Measurements from ENCODE around the gene FBXL7. TPM values are rescaled to one million over a fixed set of nuclear protein-coding genes. Genes with fewer than 3 reads are reported as not detected.

The FBXL7 gene
- total RNA-seq, 5 donors from 2014 or later (not counting 1 experiment from before 2014, with no cell fraction given), result 0.06 to 0.07 TPM; not detected in 3

GRCh38 chr5:15483351-15484097, 16.5 kb upstream of the FBXL7 start:
- Histone ChIP-seq H3K4me3 (ENCODE audit: control insufficient read depth in 1 of 2, extremely low read depth in 1 of 2, low read length in 1 of 2) (no peak overlapping the region), H3K27me3 (replicated peaks in 1 of 2; ENCODE audit: control insufficient read depth in 2 of 2, extremely low read depth in 1 of 2, insufficient read depth in 2 of 2, low read length in 1 of 2) (no peaks in the 10 kb centered on the region), H3K4me1 (ENCODE audit: control insufficient read depth in 1 of 2, extremely low read depth in 1 of 2, insufficient read depth in 2 of 2, low read length in 2 of 2) (no peaks in the 10 kb centered on the region), H3K9me3 (no peaks in the 10 kb centered on the region), H3K27ac (ENCODE audit: low read length) (no peak overlapping the region), H3K36me3 (ENCODE audit: control insufficient read depth in 2 of 2, extremely low read depth in 1 of 2, insufficient read depth in 1 of 2, low read length in 1 of 2) (no peaks in the 10 kb centered on the region)
- CTCF ChIA-PET, result no interaction called here
- Mint-ChIP-seq H3K4me1 (no peaks in the 10 kb centered on the region), H3K9me3 (no peaks in the 10 kb centered on the region), H3K27ac (no peak overlapping the region), H3K4me3 (no peak overlapping the region), H3K36me3 (no peaks in the 10 kb centered on the region), H3K27me3 (no peaks in the 10 kb centered on the region)
- no peak for DNase-seq
- WGBS (ENCODE audit: insufficient coverage), result no CpG with 5 or more reads among the region's 4 CpGs
- no peak for ATAC-seq (replicated peaks in 1 of 4)
- POLR2A ChIA-PET, result no interaction called here

GRCh38 chr5:15487228-15487627, 12.8 kb upstream of the FBXL7 start:
- H3K36me3 ChIP-seq (ENCODE audit: control insufficient read depth in 2 of 2, extremely low read depth in 1 of 2, insufficient read depth in 1 of 2, low read length in 1 of 2), result no peaks in the 10 kb centered on the region
- Mint-ChIP-seq H3K9me3 (peaks cover 0 to 8% (median 0%) of the 10 kb centered on the region in 3 donors), H3K4me3 (no peak overlapping the region), H3K27ac (no peak overlapping the region), H3K36me3 (no peaks in the 10 kb centered on the region), H3K27me3 (no peaks in the 10 kb centered on the region), H3K4me1 (no peaks in the 10 kb centered on the region)
- no peak overlapping the region for H3K27ac ChIP-seq (ENCODE audit: low read length)
- H3K4me1 ChIP-seq (ENCODE audit: control insufficient read depth in 1 of 2, extremely low read depth in 1 of 2, insufficient read depth in 2 of 2, low read length in 2 of 2), result no peaks in the 10 kb centered on the region
- 49% methylated on average over 2 of the region's 2 CpGs for whole genome bisulfite sequencing (ENCODE audit: insufficient coverage)
- H3K27me3 ChIP-seq (replicated peaks in 1 of 2; ENCODE audit: control insufficient read depth in 2 of 2, extremely low read depth in 1 of 2, insufficient read depth in 2 of 2, low read length in 1 of 2), result no peaks in the 10 kb centered on the region
- DNase-seq (no peak), ATAC-seq (replicated peaks in 1 of 4) (no peak)
- H3K4me3 ChIP-seq (ENCODE audit: control insufficient read depth in 1 of 2, extremely low read depth in 1 of 2, low read length in 1 of 2), result no peak overlapping the region
- ChIA-PET CTCF (interaction anchor here in 1 of 2 donors (0.8 kb wide), 1 partner anchor 8 kb away, joined by 3 read pairs; no protein-coding TSS in a partner anchor), POLR2A (no interaction called here)
- H3K9me3 ChIP-seq, result no peaks in the 10 kb centered on the region

DNA sequence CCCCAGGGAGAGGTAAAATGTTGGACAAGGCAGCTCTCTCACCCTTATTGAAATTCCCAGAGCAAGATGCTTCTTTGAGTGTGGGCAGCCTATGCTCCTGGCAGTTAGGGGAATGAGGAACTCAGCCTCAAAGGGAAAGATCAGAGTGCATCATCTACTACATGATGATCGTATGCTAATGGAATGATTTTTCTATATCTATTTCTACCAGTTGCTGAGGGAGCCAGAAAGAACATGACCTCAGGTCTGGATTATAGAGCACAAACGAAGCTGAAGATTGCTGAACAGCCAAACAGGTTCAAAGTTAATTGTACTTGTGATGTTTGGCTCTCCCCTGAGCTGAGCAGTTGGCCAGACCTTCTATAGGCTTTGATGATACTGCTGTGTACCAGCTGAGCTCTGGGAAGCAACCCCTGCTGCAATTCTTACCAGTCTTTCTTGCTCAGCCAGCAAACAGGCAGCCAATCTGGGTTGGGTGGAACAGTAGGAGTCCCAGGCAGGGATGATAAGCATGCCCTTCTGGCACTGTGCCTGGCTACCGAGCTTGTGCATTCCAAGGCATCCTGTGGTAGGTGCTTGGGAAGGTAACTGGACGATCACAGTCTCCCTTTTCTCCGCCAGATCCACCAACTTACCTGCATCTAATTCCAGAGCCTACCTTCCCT, 10.3 kb upstream of the FBXL7 start:
- 25% methylated on average over 1 of the region's 5 CpGs for WGBS (ENCODE audit: insufficient coverage)
- no peak overlapping the region for H3K27ac ChIP-seq (ENCODE audit: low read length)
- H3K27ac Mint-ChIP-seq, result no peak overlapping the region
- no peaks in the 10 kb centered on the region for H3K4me1 Mint-ChIP-seq
- ChIA-PET CTCF (no interaction called here), POLR2A (no interaction called here)
- no peaks in the 10 kb centered on the region for H3K9me3 ChIP-seq
- H3K4me1 ChIP-seq (ENCODE audit: control insufficient read depth in 1 of 2, extremely low read depth in 1 of 2, insufficient read depth in 2 of 2, low read length in 2 of 2), result no peaks in the 10 kb centered on the region
- H3K4me3 ChIP-seq (ENCODE audit: control insufficient read depth in 1 of 2, extremely low read depth in 1 of 2, low read length in 1 of 2), result no peak overlapping the region
- DNase-seq (no peak), ATAC-seq (replicated peaks in 1 of 4) (no peak)
- no peaks in the 10 kb centered on the region for H3K27me3 Mint-ChIP-seq
- H3K36me3 Mint-ChIP-seq, result no peaks in the 10 kb centered on the region
- H3K36me3 ChIP-seq (ENCODE audit: control insufficient read depth in 2 of 2, extremely low read depth in 1 of 2, insufficient read depth in 1 of 2, low read length in 1 of 2), result no peaks in the 10 kb centered on the region
- peaks cover 0 to 8% (median 0%) of the 10 kb centered on the region in 3 donors for H3K9me3 Mint-ChIP-seq
- H3K4me3 Mint-ChIP-seq, result no peak overlapping the region
- no peaks in the 10 kb centered on the region for H3K27me3 ChIP-seq (replicated peaks in 1 of 2; ENCODE audit: control insufficient read depth in 2 of 2, extremely low read depth in 1 of 2, insufficient read depth in 2 of 2, low read length in 1 of 2)

- Histone ChIP-seq H3K4me1 (ENCODE audit: control insufficient read depth in 1 of 2, extremely low read depth in 1 of 2, insufficient read depth in 2 of 2, low read length in 2 of 2) (no peaks in the 10 kb centered on the region), H3K27me3 (replicated peaks in 1 of 2; ENCODE audit: control insufficient read depth in 2 of 2, extremely low read depth in 1 of 2, insufficient read depth in 2 of 2, low read length in 1 of 2) (no peaks in the 10 kb centered on the region), H3K27ac (ENCODE audit: low read length) (no peak overlapping the region), H3K4me3 (ENCODE audit: control insufficient read depth in 1 of 2, extremely low read depth in 1 of 2, low read length in 1 of 2) (no peak overlapping the region), H3K36me3 (ENCODE audit: control insufficient read depth in 2 of 2, extremely low read depth in 1 of 2, insufficient read depth in 1 of 2, low read length in 1 of 2) (no peaks in the 10 kb centered on the region), H3K9me3 (no peaks in the 10 kb centered on the region)
- Mint-ChIP-seq H3K27me3 (no peaks in the 10 kb centered on the region), H3K4me1 (no peaks in the 10 kb centered on the region), H3K36me3 (no peaks in the 10 kb centered on the region), H3K9me3 (peaks cover 0 to 11% (median 3%) of the 10 kb centered on the region in 3 donors), H3K4me3 (no peak overlapping the region), H3K27ac (no peak overlapping the region)
- DNase-seq (no peak), ATAC-seq (replicated peaks in 1 of 4) (no peak)
- ChIA-PET CTCF (no interaction called here), POLR2A (interaction anchor here in 1 of 2 donors (0.6 kb wide), 1 partner anchor 1670 kb away, joined by 3 read pairs; no protein-coding TSS in a partner anchor)
- 71% methylated on average over 1 of the region's 1 CpG for WGBS (ENCODE audit: insufficient coverage)
Measured at GRCh38 chr5:15492545-15492944, 7.4 kb upstream of the FBXL7 start.

DNA sequence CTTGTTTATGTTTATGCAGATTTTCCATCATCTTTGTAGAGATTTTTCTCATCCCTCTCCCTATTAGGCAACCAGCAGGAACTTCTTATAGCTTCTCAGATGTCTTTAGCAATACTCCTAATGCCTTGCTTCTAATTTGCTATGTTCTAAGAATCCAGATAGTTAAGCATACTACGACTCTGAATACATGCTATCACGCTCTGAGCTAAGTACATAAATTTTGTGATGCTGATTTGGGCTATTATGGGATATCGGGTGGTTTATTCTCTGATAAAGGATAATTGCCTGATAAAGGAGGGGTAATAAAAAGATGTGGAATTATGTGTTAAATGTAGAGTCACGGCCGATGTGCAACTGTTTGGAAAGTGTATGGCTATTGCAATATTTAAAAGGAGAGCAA, 6.5 kb upstream of the FBXL7 start:
- Mint-ChIP-seq H3K4me1 (no peaks in the 10 kb centered on the region), H3K27ac (no peak overlapping the region), H3K9me3 (peaks cover 3 to 11% (median 8%) of the 10 kb centered on the region in 3 donors), H3K4me3 (no peak overlapping the region), H3K27me3 (peaks cover 8 to 9% of the 10 kb centered on the region in 2 donors), H3K36me3 (no peaks in the 10 kb centered on the region)
- POLR2A ChIA-PET, result no interaction called here
- no peak for DNase-seq
- no peak for ATAC-seq (replicated peaks in 1 of 4)
- no peaks in the 10 kb centered on the region for H3K27me3 ChIP-seq (replicated peaks in 1 of 2; ENCODE audit: control insufficient read depth in 2 of 2, extremely low read depth in 1 of 2, insufficient read depth in 2 of 2, low read length in 1 of 2)
- CTCF ChIA-PET, result no interaction called here
- no peaks in the 10 kb centered on the region for H3K36me3 ChIP-seq (ENCODE audit: control insufficient read depth in 2 of 2, extremely low read depth in 1 of 2, insufficient read depth in 1 of 2, low read length in 1 of 2)
- H3K27ac ChIP-seq (ENCODE audit: low read length), result no peak overlapping the region
- 94% methylated on average over 3 of the region's 5 CpGs for WGBS (ENCODE audit: insufficient coverage)
- no peaks in the 10 kb centered on the region for H3K4me1 ChIP-seq (ENCODE audit: control insufficient read depth in 1 of 2, extremely low read depth in 1 of 2, insufficient read depth in 2 of 2, low read length in 2 of 2)
- no peaks in the 10 kb centered on the region for H3K9me3 ChIP-seq
- no peak overlapping the region for H3K4me3 ChIP-seq (ENCODE audit: control insufficient read depth in 1 of 2, extremely low read depth in 1 of 2, low read length in 1 of 2)

- H3K27ac Mint-ChIP-seq, result no peak overlapping the region
- no peak for ATAC-seq (replicated peaks in 1 of 4)
- no peak overlapping the region for H3K4me3 Mint-ChIP-seq
- peaks cover 3 to 11% (median 8%) of the 10 kb centered on the region in 3 donors for H3K9me3 Mint-ChIP-seq
- Histone ChIP-seq H3K9me3 (no peaks in the 10 kb centered on the region), H3K4me3 (ENCODE audit: control insufficient read depth in 1 of 2, extremely low read depth in 1 of 2, low read length in 1 of 2) (no peak overlapping the region), H3K27ac (ENCODE audit: low read length) (no peak overlapping the region), H3K36me3 (ENCODE audit: control insufficient read depth in 2 of 2, extremely low read depth in 1 of 2, insufficient read depth in 1 of 2, low read length in 1 of 2) (no peaks in the 10 kb centered on the region), H3K27me3 (replicated peaks in 1 of 2; ENCODE audit: control insufficient read depth in 2 of 2, extremely low read depth in 1 of 2, insufficient read depth in 2 of 2, low read length in 1 of 2) (peaks cover 0 to 7% of the 10 kb centered on the region in 2 experiments), H3K4me1 (ENCODE audit: control insufficient read depth in 1 of 2, extremely low read depth in 1 of 2, insufficient read depth in 2 of 2, low read length in 2 of 2) (no peaks in the 10 kb centered on the region)
- ChIA-PET CTCF (interaction anchor here in 1 of 2 donors (0.6 to 1.0 kb wide), 2 partner anchors 8 to 914 kb away, joined by 3 read pairs; no protein-coding TSS in a partner anchor), POLR2A (no interaction called here)
- no peaks in the 10 kb centered on the region for H3K4me1 Mint-ChIP-seq
- WGBS (ENCODE audit: insufficient coverage), result 60% methylated on average over 1 of the region's 6 CpGs
- H3K36me3 Mint-ChIP-seq, result no peaks in the 10 kb centered on the region
- DNase-seq, result no peak
- H3K27me3 Mint-ChIP-seq, result peaks cover 17 to 19% of the 10 kb centered on the region in 2 donors
Measured at GRCh38 chr5:15495026-15495425, 5.0 kb upstream of the FBXL7 start.

Measured in T-cell (primary cell).